Glomerular endothelial cell (primary cell): Measurements from ENCODE around the gene NUMB. TPM values are rescaled to one million over a fixed set of nuclear protein-coding genes. Genes with fewer than 3 reads are reported as not detected.
A peak's percentile ranks its signal among the peaks of the same experiment; 100 is the strongest.

Experiments used
- DNase-seq: peaks from one replicate; pipeline ENCODE4 v3.0.0-alpha.2; 2011; ENCODE audit warnings: low read depth, low spot score; ENCODE audit errors: extremely low read depth
- total RNA-seq: library from RNA; depleted of rRNA; stranded (reverse); fragments of >200 nt; gene quantifications from 2 replicates; pipeline ENCODE4 v1.2.3, GENCODE V29; 2015

The NUMB gene
- 72.4 and 77.6 TPM in 2 replicates for total RNA-seq

GRCh38 chr14:73458183-73458976, at the start of gene NUMB:
Gene NUMB, minus strand, starts transcription at chr14:73458546. Its CDS starts 102,795 bp downstream, at chr14:73355751.
- peak; percentile 100 for DNase-seq

DNA sequence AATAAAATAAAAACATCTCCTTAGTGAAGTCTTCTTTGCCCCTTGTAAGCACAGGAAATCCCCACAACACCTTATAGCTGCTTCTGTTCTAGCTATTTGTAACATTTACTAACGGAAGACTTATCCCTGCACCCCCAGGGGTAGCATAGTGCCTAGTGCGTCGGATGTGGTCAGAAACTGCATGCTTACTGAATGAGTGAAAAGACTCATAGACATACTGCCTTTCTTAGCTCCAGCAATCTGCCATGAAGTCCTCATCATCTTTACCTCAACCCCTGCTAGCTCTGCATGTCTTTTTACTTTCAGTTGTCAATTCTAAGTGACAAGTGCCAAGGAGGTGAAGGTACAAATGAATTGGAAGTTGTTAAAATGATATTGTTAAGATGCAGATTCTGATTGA, 45.3 kb upstream of the NUMB start:
- DNase-seq = no peak

DNA sequence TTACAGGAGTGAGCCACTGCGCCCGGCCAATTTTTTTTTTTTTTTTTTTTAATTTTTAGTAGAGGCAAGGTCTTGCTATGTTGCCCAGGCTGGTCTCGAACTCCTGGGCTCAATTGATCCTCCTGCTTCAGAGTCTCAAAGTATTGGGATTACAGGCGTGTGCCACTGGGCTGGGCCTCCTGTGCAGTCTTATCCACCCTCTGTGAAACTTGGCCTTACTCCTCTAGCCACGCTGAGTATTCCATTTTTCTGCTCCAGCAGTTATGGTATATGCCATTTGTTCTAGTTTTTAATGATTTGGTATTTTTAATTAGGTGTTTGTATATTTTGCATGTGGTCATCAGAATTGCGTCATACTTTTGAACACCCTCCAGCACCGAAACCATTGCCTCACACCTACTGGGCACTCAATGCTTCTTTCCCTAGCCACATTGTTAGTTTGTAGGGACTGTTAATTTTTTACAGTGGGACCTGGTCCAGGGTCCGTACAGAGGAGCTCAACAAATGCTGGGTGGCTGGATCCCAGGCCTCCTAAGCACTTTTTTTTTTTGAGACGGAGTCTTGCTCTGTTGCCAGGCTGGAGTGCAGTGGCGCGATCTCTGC, 43.8 kb upstream of the NUMB start:
- no peak for DNase-seq

- no peak for DNase-seq
Measured at GRCh38 chr14:73500360-73500759, 42.0 kb upstream of the NUMB start.

DNA sequence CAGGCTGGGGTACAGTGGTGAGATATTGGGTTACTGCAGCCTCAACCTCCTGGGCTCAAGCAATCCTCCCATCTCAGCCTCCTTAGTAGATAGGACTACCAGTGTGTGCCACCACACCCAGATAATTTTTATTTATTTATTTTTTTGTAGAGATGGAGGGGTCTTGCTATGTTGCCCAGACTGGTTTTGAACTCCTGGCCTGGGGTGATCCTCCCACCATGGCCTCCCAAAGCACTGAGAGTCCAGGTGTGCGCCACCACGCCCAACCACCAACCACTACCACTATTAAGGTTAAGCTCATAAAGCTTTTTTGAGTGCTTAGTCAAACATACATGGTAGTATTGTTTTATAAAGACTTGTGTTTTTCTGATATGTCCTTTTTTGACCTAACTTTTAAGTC, 36.2 kb upstream of the NUMB start:
- DNase-seq = no peak

DNA sequence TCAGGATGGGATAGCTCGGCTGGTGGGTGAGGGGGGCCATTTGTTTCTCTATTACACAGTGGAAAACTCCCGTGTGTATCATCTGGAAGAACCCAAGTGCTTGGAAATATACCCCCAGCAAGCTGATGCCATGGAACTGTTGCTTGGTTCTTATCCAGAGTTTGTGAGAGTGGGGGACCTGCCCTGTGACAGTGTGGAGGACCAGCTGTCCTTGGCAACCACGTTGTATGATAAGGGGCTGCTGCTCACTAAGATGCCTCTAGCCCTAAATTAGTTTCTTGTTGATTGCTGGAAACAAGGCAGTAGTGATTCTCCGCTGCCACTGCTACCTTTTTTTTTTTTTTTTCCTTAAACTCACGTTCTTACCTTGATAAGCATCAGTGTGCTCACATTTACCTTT, 34.3 kb upstream of the NUMB start:
- DNase-seq = no peak

DNA sequence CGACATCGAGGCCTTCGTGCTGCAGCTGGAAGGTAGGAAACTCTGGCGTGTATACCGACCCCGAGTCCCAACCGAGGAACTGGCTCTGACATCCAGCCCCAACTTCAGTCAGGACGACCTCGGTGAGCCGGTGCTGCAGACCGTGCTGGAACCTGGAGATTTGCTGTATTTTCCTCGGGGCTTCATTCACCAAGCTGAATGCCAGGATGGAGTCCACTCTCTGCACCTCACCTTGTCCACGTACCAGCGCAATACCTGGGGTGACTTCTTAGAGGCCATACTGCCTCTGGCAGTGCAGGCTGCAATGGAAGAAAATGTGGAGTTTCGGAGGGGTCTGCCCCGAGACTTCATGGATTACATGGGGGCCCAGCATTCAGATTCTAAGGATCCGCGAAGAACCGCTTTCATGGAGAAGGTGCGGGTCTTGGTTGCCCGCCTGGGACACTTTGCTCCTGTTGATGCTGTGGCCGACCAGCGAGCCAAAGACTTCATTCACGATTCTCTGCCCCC, 33.8 kb upstream of the NUMB start:
- no peak for DNase-seq

GRCh38 chr14:73491256-73492042, 33.1 kb upstream of the NUMB start:
- no peak for DNase-seq

DNA sequence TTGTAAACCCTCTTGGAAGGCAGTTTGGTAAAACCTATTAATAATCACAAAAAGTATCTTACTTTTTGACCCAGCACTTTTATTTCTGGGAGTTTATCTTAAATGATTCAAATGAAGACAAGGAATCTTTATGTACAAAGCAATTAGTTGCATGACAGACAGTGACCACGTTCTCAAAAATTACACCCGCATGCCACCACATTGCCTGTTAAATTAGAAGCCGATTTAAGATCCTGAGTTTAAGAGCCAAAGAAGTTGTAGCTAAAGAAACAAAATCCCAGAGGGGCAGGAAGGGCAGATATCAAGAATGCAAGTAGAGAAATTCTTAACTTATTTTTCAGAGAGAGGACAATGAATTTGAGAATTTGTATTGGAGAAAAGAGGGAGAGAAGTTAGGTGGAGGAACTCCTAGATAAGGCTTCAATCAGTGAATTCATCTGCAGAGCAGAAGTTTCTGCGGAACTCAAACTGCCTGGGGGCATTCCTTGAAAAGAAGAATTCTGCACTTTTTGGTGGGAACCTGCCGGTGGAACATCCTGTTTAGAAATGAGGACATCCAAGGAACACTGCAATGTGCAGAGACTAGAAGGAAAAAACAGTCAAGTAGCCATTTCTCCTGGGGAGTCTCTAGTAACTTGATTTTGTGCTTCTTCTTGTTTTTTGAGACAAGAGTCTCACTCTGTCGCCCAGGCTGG, 31.3 kb upstream of the NUMB start:
- no peak for DNase-seq

DNA sequence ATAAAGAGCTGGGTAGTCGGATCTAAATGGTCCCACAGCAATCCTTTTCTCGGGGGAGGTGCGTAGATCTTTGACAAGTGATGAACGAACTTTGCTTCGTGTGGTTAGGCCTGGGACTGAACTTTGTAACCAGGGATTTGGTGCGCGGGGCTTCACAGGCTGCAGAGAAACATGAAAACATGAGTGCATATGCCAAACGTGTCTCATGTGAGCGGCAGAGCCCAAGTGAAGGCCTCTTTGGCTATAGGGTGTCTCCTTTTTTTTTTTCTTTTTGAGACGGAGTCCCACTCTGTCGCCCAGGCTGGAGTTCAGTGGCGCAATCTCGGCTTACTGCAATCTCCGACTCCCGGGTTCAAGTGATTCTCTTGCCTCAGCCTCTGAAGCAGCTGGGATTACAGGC, 20.3 kb upstream of the NUMB start:
- no peak for DNase-seq

- no peak for DNase-seq
Measured at GRCh38 chr14:73477618-73478266, 19.4 kb upstream of the NUMB start.

DNA sequence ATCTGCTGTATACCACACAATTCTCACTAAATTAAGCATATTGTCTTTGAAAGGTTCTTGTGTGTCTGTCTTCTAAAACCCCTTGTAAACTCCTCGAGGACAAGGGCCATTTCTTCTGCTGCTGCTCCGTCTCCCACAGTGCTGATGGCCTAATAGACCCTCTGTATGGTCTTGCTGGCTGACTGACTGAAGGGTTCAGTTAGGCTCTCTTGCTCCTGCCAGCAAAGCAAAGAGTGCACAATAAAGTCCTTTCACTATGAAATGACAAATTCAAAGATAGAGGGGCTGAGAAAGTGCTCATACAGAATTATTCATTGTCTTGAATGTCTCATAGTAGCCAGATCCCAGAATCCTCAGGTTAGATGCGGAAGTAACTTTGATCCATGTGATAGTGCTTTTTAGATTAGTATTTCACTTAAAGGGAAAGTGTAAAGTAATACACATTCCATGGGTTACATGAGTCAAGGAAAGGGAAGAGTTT, 18.1 kb upstream of the NUMB start:
- DNase-seq = no peak

GRCh38 chr14:73474952-73475351, 16.6 kb upstream of the NUMB start:
- no peak for DNase-seq

GRCh38 chr14:73472185-73473114, 14.1 kb upstream of the NUMB start:
- no peak for DNase-seq

GRCh38 chr14:73471582-73472184, 13.3 kb upstream of the NUMB start:
- no peak for DNase-seq

- no peak for DNase-seq
Measured at GRCh38 chr14:73468828-73469375, 10.6 kb upstream of the NUMB start.

GRCh38 chr14:73467800-73468199, 9.5 kb upstream of the NUMB start:
- no peak for DNase-seq

DNA sequence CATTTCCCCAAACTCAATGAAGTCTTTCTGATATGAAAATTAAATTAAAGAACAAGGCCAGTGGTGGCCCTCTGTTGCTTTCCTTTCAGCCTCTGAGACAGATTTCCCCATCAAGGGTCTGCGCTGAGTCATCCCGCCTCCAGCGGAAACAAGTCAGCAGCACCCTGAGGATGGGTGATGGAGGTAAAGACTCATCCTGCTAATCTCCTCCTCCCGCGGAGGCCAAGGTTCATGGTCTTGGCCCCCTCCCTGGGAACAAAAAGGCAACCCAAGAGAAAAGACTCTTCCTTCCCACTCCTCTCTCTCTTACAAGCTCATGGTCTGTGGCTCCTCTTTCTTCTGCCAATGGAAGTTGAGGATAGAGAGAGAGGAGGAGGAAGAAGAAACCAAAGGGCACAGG, 9.0 kb upstream of the NUMB start:
- DNase-seq = no peak
